Measurements from ENCODE around the gene BLOC1S5.

The BLOC1S5 gene

GRCh38 chr6:8073758-8074157, 9.6 kb upstream of the BLOC1S5 start:
- Mint-ChIP-seq H3K4me3 (no peak overlapping the region), H3K4me1 (ENCODE audit: low read depth) (peaks cover 42% of the 10 kb centered on the region), H3K9me3 (no peaks in the 10 kb centered on the region), H3K27ac (no peak overlapping the region), H3K36me3 (ENCODE audit: low read depth) (peaks cover 6% of the 10 kb centered on the region), H3K27me3 (no peaks in the 10 kb centered on the region)
- intact Hi-C loops (cut with micrococcal nuclease) = no loop called here

DNA sequence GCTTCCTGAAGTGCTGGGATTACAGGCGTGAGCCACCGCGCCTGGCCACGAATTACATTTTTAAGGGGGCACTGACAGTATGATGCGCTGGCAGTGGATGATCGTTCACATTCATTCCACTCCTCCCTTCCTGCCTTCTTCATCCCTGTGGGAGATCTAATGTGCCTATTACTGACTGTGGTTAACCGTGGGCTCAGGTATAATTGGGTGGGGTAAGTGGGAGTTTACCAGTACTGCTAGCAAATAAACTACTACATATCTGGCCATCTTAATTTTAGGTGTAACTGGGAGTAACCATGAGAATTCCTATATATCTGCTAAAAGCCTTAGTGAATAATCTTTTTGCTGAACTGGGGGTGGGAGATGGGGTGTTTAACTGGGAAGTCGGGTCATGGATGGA, 6.5 kb upstream of the BLOC1S5 start:
- Mint-ChIP-seq H3K9me3 (no peaks in the 10 kb centered on the region), H3K27ac (no peak overlapping the region), H3K27me3 (no peaks in the 10 kb centered on the region), H3K4me3 (no peak overlapping the region), H3K36me3 (ENCODE audit: low read depth) (no peaks in the 10 kb centered on the region), H3K4me1 (ENCODE audit: low read depth) (peaks cover 25% of the 10 kb centered on the region)
- intact Hi-C loops (cut with micrococcal nuclease) = no loop called here

GRCh38 chr6:8069631-8070284, 5.6 kb upstream of the BLOC1S5 start:
- no peaks in the 10 kb centered on the region for H3K27me3 Mint-ChIP-seq
- H3K9me3 Mint-ChIP-seq = no peaks in the 10 kb centered on the region
- H3K4me1 Mint-ChIP-seq (ENCODE audit: low read depth) = peaks cover 19% of the 10 kb centered on the region
- H3K27ac Mint-ChIP-seq = no peak overlapping the region
- H3K4me3 Mint-ChIP-seq = no peak overlapping the region
- H3K36me3 Mint-ChIP-seq (ENCODE audit: low read depth) = no peaks in the 10 kb centered on the region
- intact Hi-C loops (cut with micrococcal nuclease) = loop anchor here (10.0 kb wide), 1 partner anchor 365 kb away; the partner anchor contains the start of gene SLC35B3

- H3K4me3 Mint-ChIP-seq = no peak overlapping the region
- no peaks in the 10 kb centered on the region for H3K27me3 Mint-ChIP-seq
- H3K27ac Mint-ChIP-seq = no peak overlapping the region
- intact Hi-C loops (cut with micrococcal nuclease) = loop anchor here (10.0 kb wide), 1 partner anchor 366 kb away; the partner anchor contains the start of gene SLC35B3
- no peaks in the 10 kb centered on the region for H3K9me3 Mint-ChIP-seq
- H3K36me3 Mint-ChIP-seq (ENCODE audit: low read depth) = peaks cover 3% of the 10 kb centered on the region
- peaks cover 13% of the 10 kb centered on the region for H3K4me1 Mint-ChIP-seq (ENCODE audit: low read depth)
These were observed 5.0 kb upstream of the BLOC1S5 start for GRCh38 chr6:8069151-8069550.

- H3K27ac Mint-ChIP-seq = peak overlapping the region; percentile 93
- H3K4me1 Mint-ChIP-seq (ENCODE audit: low read depth) = peaks cover 7% of the 10 kb centered on the region
- H3K36me3 Mint-ChIP-seq (ENCODE audit: low read depth) = peaks cover 9% of the 10 kb centered on the region
- no peaks in the 10 kb centered on the region for H3K27me3 Mint-ChIP-seq
- H3K4me3 Mint-ChIP-seq = no peak overlapping the region
- intact Hi-C loops (cut with micrococcal nuclease) = loop anchor here (10.0 kb wide), 1 partner anchor 369 kb away; the partner anchor contains the start of gene SLC35B3
- no peaks in the 10 kb centered on the region for H3K9me3 Mint-ChIP-seq
These were observed 1.9 kb upstream of the BLOC1S5 start for GRCh38 chr6:8066108-8066507.

GRCh38 chr6:8065519-8065911, 1.3 kb upstream of the BLOC1S5 start:
- Mint-ChIP-seq H3K27ac (peak overlapping the region; percentile 93), H3K27me3 (no peaks in the 10 kb centered on the region), H3K9me3 (no peaks in the 10 kb centered on the region), H3K4me1 (ENCODE audit: low read depth) (peaks cover 7% of the 10 kb centered on the region), H3K4me3 (no peak overlapping the region), H3K36me3 (ENCODE audit: low read depth) (peaks cover 13% of the 10 kb centered on the region)
- intact Hi-C loops (cut with micrococcal nuclease) = loop anchor here (10.0 kb wide), 1 partner anchor 369 kb away; the partner anchor contains the start of gene SLC35B3

DNA sequence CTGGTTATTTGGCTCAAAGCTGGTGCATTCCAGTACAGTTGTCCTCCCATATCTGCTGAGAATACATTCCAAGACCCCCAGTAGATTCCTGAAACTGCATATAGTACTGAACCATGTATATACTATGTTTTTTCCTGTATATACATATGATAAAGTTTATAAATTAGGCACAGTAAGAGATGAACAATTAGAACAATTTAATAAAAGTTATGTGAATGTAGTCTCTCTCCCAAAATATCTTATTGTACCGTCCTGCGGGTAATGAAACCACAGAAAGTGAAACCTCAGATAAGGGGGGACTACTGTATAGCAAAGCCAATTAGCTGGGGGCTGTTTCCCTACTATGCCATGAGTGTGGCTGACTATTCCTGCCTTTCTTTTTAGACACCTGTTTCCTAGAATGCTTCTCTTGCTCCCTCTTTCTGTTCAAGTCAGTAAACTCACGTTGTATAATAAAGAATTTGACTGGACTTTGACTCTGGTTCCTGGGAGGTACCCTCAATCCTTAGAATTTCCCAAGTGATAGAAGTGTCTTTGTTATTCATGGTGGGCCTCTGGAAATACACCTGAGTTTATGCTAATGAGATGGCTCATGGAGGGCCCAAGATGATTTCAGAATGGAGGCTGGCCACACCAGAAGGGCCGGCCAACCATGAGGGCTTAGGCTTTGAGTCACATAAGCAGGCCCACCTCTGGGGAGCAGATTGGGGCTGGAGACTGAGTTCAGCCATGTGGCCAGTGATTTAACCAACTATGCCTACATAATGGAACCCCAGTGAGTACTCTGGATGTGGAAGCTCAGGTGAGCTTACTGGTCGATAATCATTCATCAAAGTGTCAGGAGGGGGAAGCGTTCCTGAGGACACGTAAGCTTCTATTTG, 689 bp upstream of the BLOC1S5 start:
- peak overlapping the region; percentile 87 for H3K4me3 Mint-ChIP-seq
- no peaks in the 10 kb centered on the region for H3K27me3 Mint-ChIP-seq
- H3K27ac Mint-ChIP-seq = peak overlapping the region; percentile 93
- peaks cover 20% of the 10 kb centered on the region for H3K36me3 Mint-ChIP-seq (ENCODE audit: low read depth)
- peaks cover 13% of the 10 kb centered on the region for H3K4me1 Mint-ChIP-seq (ENCODE audit: low read depth)
- intact Hi-C loops (cut with micrococcal nuclease) = loop anchor here (1.0 to 10.0 kb wide), 3 partner anchors 37 to 370 kb away; partner anchors contain the start of genes EEF1E1 and SLC35B3
- H3K9me3 Mint-ChIP-seq = no peaks in the 10 kb centered on the region

DNA sequence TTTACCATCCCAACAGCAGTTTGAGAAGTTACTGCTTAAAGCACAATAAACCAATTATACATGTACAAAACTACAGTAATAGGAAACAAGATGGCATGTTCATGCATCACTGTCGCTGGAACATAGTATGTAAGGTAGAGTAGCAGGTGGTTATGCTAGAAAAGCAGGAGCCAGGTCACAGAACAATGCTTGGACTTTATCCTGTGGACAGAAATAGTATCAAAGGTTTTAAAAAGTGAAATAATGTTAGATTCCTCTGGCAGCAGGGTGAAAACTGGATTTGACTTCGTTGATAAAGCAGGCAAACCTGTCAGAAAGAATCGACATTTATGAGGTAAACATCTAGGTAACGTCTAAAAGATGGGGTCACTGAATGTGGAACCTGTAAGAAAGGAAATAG, 2.5 kb downstream of the BLOC1S5 start:
- Mint-ChIP-seq H3K27ac (no peak overlapping the region), H3K4me3 (no peak overlapping the region), H3K36me3 (ENCODE audit: low read depth) (peaks cover 42% of the 10 kb centered on the region), H3K4me1 (ENCODE audit: low read depth) (peaks cover 13% of the 10 kb centered on the region), H3K9me3 (no peaks in the 10 kb centered on the region), H3K27me3 (no peaks in the 10 kb centered on the region)
- intact Hi-C loops (cut with micrococcal nuclease) = loop anchor here (5.0 to 10.0 kb wide), 2 partner anchors 154 to 373 kb away; partner anchors contain the start of gene SLC35B3

DNA sequence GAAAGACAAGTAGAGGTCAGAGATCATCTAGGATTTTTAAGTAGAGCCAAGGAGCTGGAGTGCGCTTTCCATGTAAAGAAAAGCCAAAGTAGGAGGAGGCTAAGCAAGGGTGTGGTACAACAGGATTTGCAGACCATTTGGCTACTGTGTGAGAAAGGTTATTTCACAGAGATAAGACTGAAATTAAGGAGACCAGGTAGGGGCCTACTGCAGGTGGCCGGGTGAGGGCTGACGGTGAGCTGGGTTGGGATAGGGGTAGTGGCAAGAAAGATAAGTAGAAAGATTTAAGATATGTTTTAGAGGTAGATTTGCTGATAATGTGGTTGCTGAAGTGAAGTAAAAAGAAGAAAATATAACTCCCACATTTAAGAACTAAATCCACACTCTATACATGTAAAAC, 3.8 kb downstream of the BLOC1S5 start:
- Mint-ChIP-seq H3K36me3 (ENCODE audit: low read depth) (peaks cover 54% of the 10 kb centered on the region), H3K9me3 (no peaks in the 10 kb centered on the region), H3K27me3 (no peaks in the 10 kb centered on the region), H3K27ac (no peak overlapping the region), H3K4me3 (no peak overlapping the region), H3K4me1 (ENCODE audit: low read depth) (peaks cover 6% of the 10 kb centered on the region)
- intact Hi-C loops (cut with micrococcal nuclease) = loop anchor here (5.0 to 10.0 kb wide), 2 partner anchors 153 to 374 kb away; partner anchors contain the start of gene SLC35B3

DNA sequence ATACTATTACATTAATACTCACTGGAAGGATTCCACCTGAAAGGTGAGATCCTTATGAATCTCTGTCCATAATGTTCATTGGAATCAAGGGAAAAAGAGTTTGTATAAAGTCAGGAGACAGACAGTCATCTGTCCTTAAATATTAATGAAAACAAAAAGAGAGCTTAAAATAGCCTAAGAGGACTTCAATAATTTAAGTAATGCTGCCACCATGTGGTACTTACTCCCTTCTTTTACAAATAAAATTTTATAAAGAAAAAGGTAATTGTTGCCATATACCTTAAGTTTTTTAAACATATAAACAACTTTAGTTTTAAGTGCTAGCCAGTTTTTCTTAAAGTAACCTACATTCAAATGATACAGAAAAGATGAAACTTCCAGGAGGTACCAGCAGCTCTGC, 5.1 kb downstream of the BLOC1S5 start:
- H3K36me3 Mint-ChIP-seq (ENCODE audit: low read depth) = peaks cover 63% of the 10 kb centered on the region
- no peak overlapping the region for H3K27ac Mint-ChIP-seq
- no peaks in the 10 kb centered on the region for H3K27me3 Mint-ChIP-seq
- H3K4me3 Mint-ChIP-seq = no peak overlapping the region
- no peaks in the 10 kb centered on the region for H3K9me3 Mint-ChIP-seq
- H3K4me1 Mint-ChIP-seq (ENCODE audit: low read depth) = peaks cover 6% of the 10 kb centered on the region
- intact Hi-C loops (cut with micrococcal nuclease) = loop anchor here (5.0 kb wide), 1 partner anchor 337 kb away; no protein-coding TSS in a partner anchor

- intact Hi-C loops (cut with micrococcal nuclease) = loop anchor here (5.0 kb wide), 1 partner anchor 335 kb away; no protein-coding TSS in a partner anchor
- Mint-ChIP-seq H3K27ac (no peak overlapping the region), H3K4me3 (no peak overlapping the region), H3K36me3 (ENCODE audit: low read depth) (peaks cover 63% of the 10 kb centered on the region), H3K4me1 (ENCODE audit: low read depth) (peaks cover 6% of the 10 kb centered on the region), H3K27me3 (no peaks in the 10 kb centered on the region), H3K9me3 (no peaks in the 10 kb centered on the region)
These were observed 6.4 kb downstream of the BLOC1S5 start for GRCh38 chr6:8057793-8058192.

GRCh38 chr6:8057263-8057662, 6.9 kb downstream of the BLOC1S5 start:
- intact Hi-C loops (cut with micrococcal nuclease) = loop anchor here (5.0 kb wide), 1 partner anchor 335 kb away; no protein-coding TSS in a partner anchor
- Mint-ChIP-seq H3K9me3 (no peaks in the 10 kb centered on the region), H3K36me3 (ENCODE audit: low read depth) (peaks cover 68% of the 10 kb centered on the region), H3K27ac (no peak overlapping the region), H3K4me1 (ENCODE audit: low read depth) (peaks cover 6% of the 10 kb centered on the region), H3K27me3 (no peaks in the 10 kb centered on the region), H3K4me3 (no peak overlapping the region)

DNA sequence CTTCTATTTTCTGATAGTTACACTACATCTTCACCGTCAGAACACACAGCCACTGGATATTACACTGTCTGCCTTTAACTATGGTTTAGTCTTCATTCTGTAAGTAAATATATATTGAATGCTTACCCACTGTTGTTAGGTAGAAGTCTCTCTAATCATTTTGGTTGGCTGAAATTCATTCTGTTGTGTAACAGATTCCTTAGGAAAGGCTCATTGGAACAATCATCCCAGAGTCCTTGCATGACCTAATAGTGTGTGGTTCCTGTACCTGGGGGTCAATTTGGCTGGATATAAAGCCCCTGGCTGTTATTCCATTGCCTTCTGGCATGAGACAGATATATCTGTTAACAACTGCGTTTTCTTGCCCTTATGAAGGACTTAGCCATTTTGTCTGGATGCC, 9.9 kb downstream of the BLOC1S5 start:
- Mint-ChIP-seq H3K4me1 (ENCODE audit: low read depth) (no peaks in the 10 kb centered on the region), H3K27me3 (no peaks in the 10 kb centered on the region), H3K27ac (no peak overlapping the region), H3K36me3 (ENCODE audit: low read depth) (peaks cover 82% of the 10 kb centered on the region), H3K4me3 (no peak overlapping the region), H3K9me3 (no peaks in the 10 kb centered on the region)
- intact Hi-C loops (cut with micrococcal nuclease) = no loop called here
